Ureter (tissue), 1 donor: ENCODE results near the gene CDH6. TPM values are rescaled to one million over a fixed set of nuclear protein-coding genes. Genes with fewer than 3 reads are reported as not detected.
"Not testable (repeated sequence)": the region's sequence is repeated elsewhere in the genome, so short reads cannot be mapped to it uniquely, and the experiment has no call there.

Experiments
- DNase-seq: peaks from one replicate; pipeline ENCODE4 v3.0.0-alpha.2; 2020; ENCODE audit warnings: low spot score
- total RNA-seq: library from RNA; stranded (reverse); gene quantifications from one replicate; pipeline ENCODE4 v1.2.4, GENCODE V29; 2023
- donor health status: DM: yes; HTN: yes; CAD: no.

Gene CDH6
- total RNA-seq, 1 donor from 2014 or later: 3.4 TPM

DNA sequence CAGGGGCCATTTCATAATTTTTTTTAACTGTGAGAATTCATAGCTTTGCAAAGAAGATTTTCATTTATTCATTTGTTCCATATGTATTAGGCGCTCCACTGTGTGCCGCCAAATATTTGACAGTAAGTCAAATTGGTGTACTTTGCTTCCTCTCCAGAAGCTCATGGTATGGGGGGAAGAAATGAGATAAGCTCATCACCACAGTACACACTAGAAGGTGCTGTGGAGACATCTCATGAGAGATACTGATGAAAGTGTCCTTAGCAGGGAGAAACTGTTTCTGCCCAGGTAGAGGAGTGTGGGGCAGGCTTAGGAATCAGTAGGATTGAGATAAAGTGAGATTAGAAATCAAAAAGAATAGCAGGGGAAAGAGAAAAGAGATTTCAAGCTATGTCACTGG is 136.2 kb downstream of the CDH6 start:
- no peak for DNase-seq

DNA sequence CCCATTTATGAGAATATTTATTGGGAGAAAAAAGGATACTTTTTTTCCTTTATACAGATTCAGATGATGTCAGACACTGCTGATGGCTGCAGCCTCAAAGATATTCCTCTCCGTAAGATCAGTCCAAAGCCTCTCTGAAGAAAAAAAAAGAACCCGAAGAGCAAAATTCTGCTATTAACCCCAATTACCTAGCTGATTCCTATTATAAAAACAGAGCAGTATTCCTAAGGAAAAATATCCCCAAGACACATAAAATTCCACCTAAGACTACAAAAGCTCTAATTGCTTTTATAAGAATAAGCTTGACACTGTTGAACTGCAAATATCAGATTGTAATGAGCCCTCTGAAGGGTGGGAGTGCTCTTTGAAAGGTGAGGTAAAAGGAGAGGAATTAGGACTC is 138.7 kb downstream of the CDH6 start:
- DNase-seq: no peak

DNA sequence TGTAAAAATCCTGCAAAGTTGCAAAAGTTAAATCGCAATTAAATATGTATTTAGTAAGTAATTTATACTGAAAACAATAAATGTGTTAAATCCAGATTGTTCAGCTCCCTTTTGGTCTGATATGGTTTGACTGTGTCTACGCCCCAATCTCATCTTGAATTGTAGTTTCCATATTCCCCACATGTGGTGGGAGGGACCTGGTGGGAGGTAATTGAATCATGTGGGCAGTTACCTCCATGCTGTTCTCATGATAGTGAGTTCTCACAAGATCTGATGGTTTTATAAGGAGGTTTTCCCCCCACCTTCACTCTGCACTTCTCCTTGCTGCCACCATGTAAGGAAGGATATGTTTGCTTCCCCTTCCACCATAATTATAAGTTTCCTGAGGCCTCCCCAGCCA is 140.0 kb downstream of the CDH6 start:
- no peak for DNase-seq

DNA sequence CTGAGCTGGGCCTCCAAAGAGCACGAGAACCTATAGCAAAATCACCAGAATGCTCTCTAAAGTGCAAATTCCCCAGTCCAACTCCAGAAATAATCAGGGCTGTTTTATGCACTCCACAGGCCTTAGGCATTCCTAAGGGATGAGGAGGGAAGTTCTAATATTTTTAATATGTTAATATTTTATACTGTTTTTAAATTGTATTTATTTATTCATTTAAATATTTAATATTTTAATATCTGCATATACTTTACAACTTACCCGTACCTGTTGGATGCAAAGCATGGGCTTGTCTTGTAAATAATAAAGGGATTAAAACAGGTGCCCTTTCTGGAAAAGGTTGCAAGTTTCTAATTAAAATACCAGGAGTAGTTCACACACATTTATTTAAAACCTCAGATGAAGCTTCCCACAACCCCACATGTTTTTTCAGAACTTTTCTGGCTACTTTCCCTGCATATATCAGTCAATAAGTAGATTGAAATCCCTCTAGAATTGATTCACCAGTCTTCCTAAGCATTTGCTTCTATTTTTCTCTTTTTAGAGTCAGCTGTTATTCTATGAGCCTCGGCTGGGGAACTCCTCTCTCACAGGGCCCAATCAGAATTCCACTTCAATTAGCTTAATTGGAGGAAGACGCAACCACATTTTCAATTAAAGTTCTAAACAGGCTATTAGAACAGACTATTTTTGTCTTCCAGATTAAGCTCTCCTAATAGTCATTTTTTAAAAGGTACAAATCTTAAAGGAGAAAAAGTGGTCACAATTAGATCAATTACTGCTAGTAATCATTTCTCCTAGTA is 140.8 kb downstream of the CDH6 start:
- no peak for DNase-seq

DNA sequence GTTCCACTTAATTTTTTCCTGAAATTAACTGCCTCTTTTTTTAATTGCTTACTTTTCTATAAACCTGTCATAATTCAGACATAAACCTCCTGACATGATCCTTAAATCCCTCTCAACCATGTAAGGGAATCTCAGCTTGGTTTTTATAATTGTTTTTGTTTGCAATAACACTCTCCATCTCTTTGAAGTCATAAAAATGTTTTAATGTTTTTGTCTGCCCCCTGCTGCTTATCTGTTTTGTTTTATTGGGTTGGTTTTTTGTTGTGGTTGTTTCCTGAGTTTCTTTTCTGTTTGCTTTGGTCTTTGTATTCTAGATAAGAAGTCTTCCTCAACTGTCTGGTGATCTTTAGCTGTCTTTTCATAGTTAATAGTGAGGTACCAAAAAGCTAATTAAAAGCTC is 142.0 kb downstream of the CDH6 start:
- no peak for DNase-seq

DNA sequence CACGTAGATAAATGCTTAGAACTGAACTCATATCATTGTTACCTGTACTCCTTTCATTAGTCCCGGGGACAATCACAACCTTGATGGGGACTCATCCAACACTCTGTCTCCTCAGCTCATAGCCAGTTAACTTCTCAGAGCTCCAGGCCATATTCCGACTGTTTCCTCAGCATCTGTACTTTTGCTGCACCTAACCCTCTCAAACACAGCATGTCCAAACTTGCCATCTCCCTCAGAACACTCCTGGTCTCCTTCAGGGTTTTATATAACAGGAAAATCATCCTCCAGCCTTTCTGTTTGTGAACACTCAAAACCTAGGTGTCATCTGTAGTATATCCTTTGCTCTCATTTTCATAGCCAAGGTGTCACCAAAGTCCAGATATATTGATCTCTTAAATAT is 150.5 kb downstream of the CDH6 start:
- DNase-seq: no peak

DNA sequence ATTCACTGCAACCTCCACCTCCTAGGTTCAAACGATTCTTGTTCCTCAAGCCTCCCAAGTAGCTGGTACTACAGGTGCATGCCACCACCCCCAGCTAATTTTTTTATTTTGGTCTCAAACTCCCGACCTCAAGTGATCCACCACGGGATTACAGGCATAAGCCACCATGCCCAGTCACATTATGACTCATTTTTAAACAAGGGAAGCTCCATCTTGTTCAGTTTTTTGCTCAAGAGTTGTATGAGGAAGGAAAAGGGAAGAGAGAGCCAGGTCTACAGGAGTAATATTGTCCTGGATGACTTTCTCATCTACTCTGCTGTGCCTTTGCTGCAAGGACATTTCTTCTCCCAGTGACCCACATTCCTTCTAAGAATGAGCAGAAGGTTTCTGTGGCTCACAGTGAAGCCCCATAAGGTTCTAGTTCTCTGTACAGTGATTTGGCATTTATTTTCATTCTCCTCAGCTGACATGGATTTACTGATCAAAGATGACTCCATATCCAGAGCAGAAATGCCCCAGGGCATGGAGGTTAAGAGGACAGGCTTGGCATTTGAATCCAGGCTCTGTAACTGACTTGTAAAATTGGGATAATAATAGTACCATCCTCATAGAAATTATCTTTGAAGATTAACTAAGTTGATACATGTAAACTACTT is 153.5 kb downstream of the CDH6 start:
- no peak for DNase-seq

DNA sequence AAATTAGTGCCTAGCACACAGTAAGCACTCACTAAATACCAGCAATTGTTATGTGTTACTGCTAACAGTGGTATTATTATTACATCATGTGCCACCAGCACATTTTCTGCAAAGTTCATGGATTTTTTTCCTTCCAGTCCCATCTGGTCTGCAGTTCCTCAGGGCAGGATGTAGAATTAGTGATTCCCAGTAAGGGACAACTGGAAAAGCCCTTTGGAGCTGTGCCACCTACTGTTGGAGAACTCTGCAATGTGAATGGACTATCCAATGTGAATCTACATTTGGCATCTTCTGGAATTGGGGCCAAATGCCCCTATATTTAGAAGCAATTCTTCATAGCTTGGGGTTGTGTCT is 154.0 kb downstream of the CDH6 start:
- DNase-seq: no peak

DNA sequence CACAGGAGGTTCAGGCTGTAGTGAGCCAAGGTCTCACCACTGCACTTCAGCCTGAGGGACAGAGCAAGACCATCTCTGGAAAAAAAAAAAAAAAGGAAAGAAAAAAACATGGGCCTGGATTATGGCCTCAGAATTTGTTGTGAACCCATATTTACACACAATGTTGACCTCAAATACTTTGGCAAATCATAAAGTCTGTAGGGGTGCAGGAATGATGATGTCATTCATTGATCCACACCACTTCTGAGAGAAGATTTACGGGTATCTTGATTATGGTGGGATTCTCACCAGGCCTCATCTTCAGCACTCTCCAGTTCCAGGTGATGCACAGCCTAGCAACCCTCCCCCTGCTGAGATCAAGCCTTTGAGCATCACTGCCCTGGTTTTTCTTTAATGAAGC is 156.9 kb downstream of the CDH6 start:
- DNase-seq: no peak

DNA sequence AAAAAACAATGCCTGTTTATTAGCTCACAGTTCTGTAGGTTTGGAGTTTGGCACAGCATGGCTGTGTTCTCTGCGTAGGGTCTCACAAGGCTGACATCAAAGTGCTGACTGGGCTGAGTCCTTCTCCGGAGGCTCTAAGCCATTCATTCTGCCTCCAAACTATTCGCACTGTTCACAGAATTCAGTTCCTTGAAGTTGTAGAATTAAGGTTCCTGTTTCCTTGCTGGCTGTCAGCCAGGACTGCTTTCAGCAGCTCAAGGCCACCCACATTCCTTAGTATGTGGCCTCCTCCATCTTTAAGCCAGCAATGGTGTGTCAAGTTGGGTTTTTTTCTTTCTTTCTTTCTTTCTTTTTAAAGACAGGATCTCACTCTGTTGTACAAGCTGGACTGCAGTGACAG is 161.9 kb downstream of the CDH6 start:
- no peak for DNase-seq

DNA sequence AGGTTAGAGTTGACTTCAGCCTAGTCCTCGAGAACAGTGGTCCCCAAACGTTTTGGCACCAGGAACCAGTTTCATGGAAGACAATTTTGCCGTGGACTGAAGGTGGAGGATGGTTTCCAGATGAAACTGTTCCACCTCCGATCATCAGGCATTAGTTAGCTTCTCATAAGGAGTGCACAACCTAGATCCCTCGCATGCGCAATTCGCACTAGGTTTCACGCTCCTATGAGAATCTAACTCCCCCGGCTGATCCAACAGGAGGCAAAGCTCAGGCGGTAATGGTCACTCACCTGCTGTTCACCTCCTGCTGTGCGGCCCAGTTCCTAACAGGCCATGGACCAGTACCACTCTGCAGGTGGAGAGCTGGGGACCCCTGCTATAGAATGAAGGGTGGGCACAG is 163.6 kb downstream of the CDH6 start:
- no peak for DNase-seq

DNA sequence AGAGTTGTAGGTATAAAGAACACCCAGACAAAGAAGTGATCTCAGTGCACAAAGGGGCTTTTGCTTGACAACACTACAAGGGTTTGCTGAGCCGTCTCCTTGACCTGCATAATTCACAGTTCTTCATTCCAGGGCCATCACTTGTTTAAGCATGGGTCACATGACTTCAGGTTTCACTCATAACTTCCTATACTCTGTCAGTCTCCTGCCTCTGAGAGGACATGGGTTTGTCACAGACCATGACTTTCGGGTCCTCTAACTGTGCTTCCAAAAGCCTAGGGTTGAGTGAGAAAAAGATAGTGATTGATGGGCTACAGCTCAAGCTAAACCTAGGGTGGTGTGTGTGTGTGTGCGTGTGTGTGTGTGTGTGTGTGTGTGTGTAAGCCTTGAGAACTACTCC is 166.4 kb downstream of the CDH6 start:
- no peak for DNase-seq

DNA sequence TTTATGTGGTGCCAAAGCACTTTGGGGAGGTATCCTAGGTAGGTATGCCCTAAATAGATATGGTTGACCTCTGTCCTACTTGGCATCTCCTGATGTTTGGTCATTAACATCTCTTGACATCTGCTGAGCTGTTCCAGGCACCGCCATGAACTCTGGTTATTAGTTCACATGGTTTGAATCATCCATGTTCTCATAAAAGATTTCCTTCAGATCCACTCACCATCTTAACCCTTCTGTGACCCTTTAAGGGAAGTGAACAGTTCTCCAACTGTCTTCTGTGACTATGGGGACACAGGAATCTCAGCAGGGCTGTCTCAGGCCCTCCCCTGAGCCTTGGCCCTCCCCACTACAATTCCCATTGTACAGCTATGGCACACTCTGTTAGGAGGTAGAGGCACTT is 167.7 kb downstream of the CDH6 start:
- DNase-seq: no peak

DNA sequence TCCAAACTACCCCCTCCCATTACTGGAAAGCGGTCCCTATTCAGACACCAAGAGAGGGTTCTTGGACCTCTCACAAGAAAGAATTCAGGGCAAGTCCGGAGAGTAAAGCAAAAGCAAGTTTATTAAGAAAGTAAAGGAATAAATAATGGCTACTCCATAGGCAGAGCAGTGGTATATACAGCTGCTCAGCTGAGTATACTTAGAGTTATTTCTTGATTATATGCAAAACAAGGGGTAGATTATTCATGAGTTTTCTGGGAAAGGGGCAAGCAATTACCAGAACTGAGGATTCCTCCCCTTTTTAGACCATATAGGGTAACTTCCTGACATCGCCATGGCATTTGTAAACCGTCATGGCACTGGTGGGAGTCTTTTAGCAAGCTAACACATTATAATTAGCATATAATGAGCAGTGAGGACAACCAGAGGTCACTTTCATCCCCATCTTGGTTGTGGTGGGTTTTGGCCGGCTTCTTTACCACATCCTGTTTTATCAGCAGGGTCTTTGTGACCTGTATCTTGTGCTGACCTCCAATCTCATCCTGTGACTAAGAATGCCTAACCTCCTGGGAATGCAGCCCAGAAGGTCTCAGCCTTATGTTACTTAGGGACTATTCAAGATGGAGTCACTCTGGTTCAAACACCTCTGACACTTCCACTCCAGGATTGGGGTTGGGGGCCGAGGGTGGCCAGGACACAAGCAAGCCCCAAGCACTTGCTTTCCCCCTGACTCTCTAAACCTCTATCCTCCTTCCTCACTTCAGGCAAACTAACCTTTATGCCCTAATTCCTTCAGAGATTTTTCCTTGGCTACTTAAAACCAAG is 168.4 kb downstream of the CDH6 start:
- DNase-seq: not testable (repeated sequence)

DNA sequence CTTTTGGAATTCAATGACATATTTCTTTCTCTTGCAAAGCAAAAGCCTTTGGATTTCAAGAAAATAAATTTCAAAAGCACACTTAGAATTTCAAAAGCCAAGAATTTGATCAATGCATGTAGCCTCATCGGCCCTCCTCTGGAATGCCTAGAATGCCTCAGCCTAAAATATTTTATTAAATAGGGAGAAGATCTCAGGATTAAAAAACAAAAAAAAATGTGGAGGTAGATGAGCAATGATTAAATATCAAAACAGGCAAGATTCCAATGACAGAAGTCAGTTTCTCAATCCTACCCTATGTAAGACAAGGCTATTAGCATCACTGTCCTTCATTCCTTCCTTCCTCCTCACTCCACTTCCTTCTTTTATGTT is 169.0 kb downstream of the CDH6 start:
- DNase-seq: no peak

DNA sequence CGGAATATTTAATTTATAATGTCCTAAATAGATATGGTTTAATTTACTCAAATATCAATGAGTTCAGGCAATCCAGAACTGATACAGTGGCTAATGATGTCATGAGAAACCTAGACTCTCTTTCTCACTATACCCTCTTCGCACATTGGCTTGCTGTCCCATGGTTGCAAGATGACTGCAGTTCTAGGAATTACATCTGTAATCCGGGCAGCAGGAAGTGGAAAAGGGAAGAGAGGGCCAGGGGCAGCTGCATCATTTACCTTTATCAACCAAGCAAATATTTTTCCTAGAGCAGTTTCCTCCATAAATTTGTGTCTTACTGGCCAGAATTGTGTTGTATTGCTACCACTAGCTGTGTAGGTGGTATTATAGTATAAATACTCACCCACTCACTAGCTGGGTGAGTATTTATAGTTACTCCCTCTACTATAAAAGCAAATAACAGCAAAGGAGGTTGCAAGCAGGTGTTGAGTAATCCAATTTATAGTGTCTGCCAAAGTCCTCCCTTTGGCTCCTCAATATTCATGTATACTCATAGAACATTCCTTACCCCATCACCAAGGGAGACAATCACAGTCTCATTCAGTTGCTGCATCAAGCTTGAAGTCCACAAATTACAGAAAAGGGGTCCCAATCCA is 169.6 kb downstream of the CDH6 start:
- DNase-seq: no peak

DNA sequence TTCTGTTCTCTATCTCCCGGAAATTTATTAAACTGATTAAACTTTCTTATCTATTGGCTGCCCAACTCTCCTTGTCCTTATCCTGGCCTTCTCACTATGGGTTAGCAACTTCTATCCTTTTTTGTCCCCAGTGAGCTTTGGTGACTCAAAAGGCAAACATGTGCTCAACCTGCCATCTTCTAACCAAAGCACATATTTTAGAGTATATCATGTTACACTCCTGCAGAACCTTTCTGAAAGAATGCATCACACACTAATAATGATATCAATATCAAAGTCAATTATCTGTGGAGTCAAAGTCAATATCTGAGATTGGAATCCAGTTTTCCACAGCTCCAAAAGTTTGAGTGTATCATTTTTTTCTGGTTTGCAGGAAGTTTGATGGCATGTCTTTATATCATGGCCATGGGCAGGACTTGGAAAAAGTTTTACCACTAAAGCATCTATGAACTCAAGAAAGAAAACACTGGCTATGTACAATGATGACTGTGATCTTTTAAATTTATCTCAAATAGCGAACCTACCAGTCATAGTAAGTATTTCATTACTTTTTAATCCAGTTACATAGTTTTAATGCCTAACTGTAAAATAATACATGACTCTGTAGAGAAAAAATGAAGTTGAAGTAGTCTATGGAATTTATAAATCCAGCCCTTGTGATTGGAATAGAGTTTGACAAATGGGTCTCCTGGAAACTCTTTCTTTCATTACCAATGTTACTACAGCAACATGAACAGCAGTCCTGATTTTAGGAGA is 171.6 kb downstream of the CDH6 start:
- no peak for DNase-seq

DNA sequence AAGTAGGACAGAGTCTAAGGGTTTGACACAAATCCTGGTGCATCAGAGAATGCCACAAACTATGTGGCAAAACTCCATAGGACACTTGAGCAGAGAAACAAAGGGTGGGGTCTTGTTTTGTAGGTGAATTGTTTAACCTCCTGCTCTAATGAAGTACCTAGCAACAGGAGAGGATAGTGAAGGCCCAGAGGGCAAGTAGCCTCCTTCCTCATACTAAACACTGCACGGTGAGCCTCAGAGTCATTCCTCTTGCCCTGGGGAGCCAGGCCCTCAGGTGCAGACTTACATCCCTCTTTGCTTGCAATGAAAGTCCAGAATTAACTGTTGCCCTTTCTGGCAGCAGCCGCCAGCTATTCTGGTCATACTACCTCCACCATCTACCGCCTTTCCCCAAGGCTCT is 172.3 kb downstream of the CDH6 start:
- no peak for DNase-seq

DNA sequence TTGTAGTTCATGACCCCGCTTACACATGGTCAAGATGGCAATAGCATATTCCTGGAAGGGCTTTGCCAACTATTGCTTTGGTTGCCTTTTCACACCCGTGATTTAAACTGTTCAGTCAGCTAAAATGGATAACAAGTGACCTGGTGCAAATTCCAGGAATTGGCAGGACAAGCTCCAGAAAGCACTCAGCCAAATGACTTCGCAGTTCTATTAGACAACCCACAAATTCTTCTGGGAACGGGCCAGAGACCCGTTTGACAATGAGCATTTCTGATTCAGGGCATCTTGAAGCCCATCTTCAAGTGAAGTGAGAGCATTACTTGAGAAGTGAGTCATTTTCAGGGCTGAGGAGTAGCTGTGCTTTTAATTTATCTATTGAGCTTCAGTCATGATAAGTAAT is 173.5 kb downstream of the CDH6 start:
- no peak for DNase-seq

DNA sequence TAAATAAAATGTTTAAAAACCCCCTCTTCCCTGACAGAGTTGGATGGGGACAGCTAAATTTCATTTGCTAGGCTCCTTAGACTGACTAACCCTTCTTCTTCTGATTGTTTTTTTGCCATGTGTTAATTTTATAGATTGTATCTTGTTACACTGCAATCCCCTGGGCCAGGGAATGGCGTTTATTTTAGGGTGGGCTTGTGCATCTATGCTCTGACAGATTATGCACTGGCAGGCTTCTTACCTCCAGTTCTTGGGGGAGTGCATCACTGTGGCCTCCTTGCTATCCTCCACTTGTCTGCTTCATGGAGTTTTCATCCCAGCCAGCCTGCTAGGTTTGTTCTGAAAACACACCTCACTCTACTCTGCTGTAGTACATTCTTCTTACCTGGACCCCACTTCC is 178.6 kb downstream of the CDH6 start:
- no peak for DNase-seq

DNA sequence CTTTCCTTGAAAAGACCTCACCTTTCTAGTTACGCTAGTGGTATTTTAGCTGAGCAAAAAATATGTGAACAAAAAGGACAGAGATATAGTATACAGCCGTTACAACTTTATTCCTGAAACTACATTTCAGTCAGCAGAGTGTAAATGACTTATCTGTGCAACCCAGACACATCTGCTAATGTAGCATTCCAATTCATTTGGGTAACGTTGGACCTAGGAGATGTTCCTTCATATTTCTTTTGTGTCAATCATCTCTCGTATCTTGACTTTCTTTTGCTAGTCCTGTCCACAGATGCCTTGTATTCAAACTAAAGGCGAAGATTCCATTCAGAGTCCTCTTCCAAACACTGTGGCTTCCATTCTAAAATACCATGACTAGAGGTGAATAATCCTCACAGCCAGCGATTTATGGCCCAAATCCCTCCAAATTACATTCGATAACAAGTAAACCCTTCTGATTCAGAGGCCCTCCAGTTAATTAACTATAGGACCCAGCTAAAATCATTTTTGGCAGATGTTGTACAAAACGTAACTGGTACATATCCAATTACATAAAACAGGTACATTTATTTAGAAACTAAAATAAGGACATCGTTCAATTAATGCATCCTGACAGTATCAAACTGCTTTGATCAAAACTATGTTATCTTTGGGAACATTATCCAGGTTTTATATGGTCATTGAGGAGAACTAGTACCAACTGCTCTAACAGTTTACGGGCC is 182.7 kb downstream of the CDH6 start:
- DNase-seq: no peak
